ENCODE measurements around the gene GABRR2.

The GABRR2 gene

DNA sequence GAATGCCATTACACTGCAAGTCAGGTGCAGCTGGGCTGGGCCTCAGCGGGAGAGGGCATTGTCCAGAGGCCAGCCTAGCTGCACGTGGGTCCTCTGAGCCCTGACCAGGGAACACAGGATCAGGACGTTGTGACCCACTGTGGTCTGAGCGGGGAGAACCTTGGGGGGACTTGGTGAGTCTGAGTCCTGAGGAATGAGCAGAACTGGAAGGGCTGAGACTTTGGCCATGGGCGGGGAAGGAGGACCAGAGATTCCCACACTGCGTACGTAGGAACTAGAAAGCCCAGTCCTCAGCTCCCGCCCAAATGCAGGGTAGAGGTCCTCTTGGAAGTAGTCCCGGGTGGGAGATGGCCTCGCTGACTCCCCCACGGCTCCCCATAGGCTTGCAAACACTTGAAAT is 42.5 kb downstream of the GABRR2 start:
- H3K79me2 ChIP-seq (ENCODE audit: insufficient read depth, low read length), result no peaks in the 10 kb centered on the region
- H3F3A ChIP-seq (ENCODE audit: low read depth), result no peaks in the 10 kb centered on the region
- H3K27me3 ChIP-seq (ENCODE audit: insufficient read depth, low read length, poor library complexity, severe bottlenecking), result no peaks in the 10 kb centered on the region
- H4K20me1 ChIP-seq (ENCODE audit: insufficient read depth, low read length, poor library complexity, severe bottlenecking), result no peaks in the 10 kb centered on the region
- H3K4me1 ChIP-seq (ENCODE audit: insufficient read depth, low read length, poor library complexity, severe bottlenecking), result peaks cover 15% of the 10 kb centered on the region
- no peak overlapping the region for H2AFZ ChIP-seq (ENCODE audit: low read length)
- H3K9ac ChIP-seq (ENCODE audit: low read depth, low read length, poor library complexity, severe bottlenecking), result no peak overlapping the region
- no peak for TF ChIP-seq EZH2phosphoT487 (IDR thresholded peaks at IDR 0.05; ENCODE audit: borderline replicate concordance)
- TF ChIP-seq, protein P1, sequence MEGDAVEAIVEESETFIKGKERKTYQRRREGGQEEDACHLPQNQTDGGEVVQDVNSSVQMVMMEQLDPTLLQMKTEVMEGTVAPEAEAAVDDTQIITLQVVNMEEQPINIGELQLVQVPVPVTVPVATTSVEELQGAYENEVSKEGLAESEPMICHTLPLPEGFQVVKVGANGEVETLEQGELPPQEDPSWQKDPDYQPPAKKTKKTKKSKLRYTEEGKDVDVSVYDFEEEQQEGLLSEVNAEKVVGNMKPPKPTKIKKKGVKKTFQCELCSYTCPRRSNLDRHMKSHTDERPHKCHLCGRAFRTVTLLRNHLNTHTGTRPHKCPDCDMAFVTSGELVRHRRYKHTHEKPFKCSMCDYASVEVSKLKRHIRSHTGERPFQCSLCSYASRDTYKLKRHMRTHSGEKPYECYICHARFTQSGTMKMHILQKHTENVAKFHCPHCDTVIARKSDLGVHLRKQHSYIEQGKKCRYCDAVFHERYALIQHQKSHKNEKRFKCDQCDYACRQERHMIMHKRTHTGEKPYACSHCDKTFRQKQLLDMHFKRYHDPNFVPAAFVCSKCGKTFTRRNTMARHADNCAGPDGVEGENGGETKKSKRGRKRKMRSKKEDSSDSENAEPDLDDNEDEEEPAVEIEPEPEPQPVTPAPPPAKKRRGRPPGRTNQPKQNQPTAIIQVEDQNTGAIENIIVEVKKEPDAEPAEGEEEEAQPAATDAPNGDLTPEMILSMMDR (conservative IDR thresholded peaks at IDR 0.05; ENCODE audit: low read length), result no peak
- no peaks in the 10 kb centered on the region for H3K36me3 ChIP-seq (ENCODE audit: insufficient read depth, low read length)
- no peak overlapping the region for H3K4me3 ChIP-seq (ENCODE audit: low read length, poor library complexity, severe bottlenecking)
- no peak overlapping the region for H3K4me2 ChIP-seq (ENCODE audit: low read depth, low read length, poor library complexity, severe bottlenecking)
- H3K9me2 ChIP-seq (replicated peaks; ENCODE audit: low read depth, low read length), result no peaks in the 10 kb centered on the region
- no peaks in the 10 kb centered on the region for H3K9me3 ChIP-seq (ENCODE audit: insufficient read depth, low read depth, low read length)

DNA sequence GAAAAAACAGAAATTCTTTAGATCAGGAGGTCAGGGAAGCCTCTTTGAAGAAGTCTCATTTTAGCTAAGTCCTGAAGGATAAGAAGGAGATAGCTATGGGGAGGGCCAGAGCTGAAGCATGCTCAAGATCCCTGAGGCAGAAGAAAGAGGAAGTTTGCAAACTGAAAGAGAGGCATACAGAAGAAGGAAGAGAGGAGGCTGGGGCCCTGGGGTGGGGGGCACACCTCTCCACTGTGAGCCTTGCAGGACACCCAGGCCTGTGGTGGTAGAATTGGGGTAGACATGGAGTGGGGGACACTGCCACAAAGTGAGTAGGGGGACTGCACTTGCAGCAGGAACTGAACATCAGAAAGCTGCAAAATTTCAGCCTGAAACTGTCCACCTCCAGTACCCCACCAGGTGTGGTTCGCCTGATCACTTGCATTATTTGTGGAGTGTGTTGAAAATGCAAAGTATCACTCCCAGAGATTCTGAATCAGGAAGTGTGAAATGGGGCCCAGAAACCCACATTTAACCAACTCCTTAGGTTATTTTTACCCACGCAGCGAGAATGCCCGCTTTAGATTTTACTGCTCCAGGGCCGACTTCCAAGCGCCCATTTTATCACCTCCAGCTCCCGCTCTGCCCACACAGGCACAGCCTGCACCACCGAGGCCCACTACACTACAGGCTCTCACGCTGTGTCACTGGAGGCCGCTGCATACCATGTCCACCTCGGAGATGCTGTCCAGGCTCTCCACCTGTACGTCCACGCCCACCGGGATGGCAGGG is 44.0 kb downstream of the GABRR2 start:
- H3K9me3 ChIP-seq (ENCODE audit: insufficient read depth, low read depth, low read length), result no peaks in the 10 kb centered on the region
- H3K4me1 ChIP-seq (ENCODE audit: insufficient read depth, low read length, poor library complexity, severe bottlenecking), result peaks cover 15% of the 10 kb centered on the region
- H3K4me3 ChIP-seq (ENCODE audit: low read length, poor library complexity, severe bottlenecking), result no peak overlapping the region
- H3K36me3 ChIP-seq (ENCODE audit: insufficient read depth, low read length), result no peaks in the 10 kb centered on the region
- H3K27me3 ChIP-seq (ENCODE audit: insufficient read depth, low read length, poor library complexity, severe bottlenecking), result no peaks in the 10 kb centered on the region
- H3F3A ChIP-seq (ENCODE audit: low read depth), result no peaks in the 10 kb centered on the region
- TF ChIP-seq EZH2phosphoT487 (IDR thresholded peaks at IDR 0.05; ENCODE audit: borderline replicate concordance), result no peak
- TF ChIP-seq, protein P1 (conservative IDR thresholded peaks at IDR 0.05; ENCODE audit: low read length), result no peak
- H3K4me2 ChIP-seq (ENCODE audit: low read depth, low read length, poor library complexity, severe bottlenecking), result peak overlapping the region; percentile 4
- no peaks in the 10 kb centered on the region for H4K20me1 ChIP-seq (ENCODE audit: insufficient read depth, low read length, poor library complexity, severe bottlenecking)
- no peaks in the 10 kb centered on the region for H3K79me2 ChIP-seq (ENCODE audit: insufficient read depth, low read length)
- peak overlapping the region; percentile 84 for H2AFZ ChIP-seq (ENCODE audit: low read length)
- H3K9ac ChIP-seq (ENCODE audit: low read depth, low read length, poor library complexity, severe bottlenecking), result peak overlapping the region; percentile 18
- H3K9me2 ChIP-seq (replicated peaks; ENCODE audit: low read depth, low read length), result no peaks in the 10 kb centered on the region

DNA sequence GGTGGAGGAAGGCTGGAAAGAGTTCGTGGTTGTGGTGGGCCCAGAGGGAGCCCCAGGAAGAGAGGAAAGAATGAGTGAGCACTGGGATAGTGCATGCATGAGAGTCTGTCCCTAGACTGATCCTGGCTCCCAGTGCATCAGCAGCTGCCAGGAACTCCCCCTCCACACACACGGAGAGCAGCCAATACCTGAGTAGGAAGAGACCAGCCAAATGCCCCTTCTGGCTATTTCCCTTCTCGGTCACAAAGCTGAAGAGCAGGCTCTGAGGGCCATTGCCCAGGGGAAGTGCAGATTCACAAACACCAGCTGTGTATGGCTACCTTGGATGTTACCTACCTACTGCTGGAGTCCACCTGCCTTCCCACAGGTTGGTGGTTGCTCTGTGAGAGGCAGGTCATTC is 45.1 kb downstream of the GABRR2 start:
- Histone ChIP-seq H3K4me3 (ENCODE audit: low read length, poor library complexity, severe bottlenecking) (no peak overlapping the region), H3K4me2 (ENCODE audit: low read depth, low read length, poor library complexity, severe bottlenecking) (no peak overlapping the region), H4K20me1 (ENCODE audit: insufficient read depth, low read length, poor library complexity, severe bottlenecking) (no peaks in the 10 kb centered on the region), H3K79me2 (ENCODE audit: insufficient read depth, low read length) (no peaks in the 10 kb centered on the region), H3F3A (ENCODE audit: low read depth) (no peaks in the 10 kb centered on the region), H3K27me3 (ENCODE audit: insufficient read depth, low read length, poor library complexity, severe bottlenecking) (no peaks in the 10 kb centered on the region), H2AFZ (ENCODE audit: low read length) (no peak overlapping the region), H3K36me3 (ENCODE audit: insufficient read depth, low read length) (no peaks in the 10 kb centered on the region), H3K9me3 (ENCODE audit: insufficient read depth, low read depth, low read length) (no peaks in the 10 kb centered on the region), H3K9me2 (replicated peaks; ENCODE audit: low read depth, low read length) (no peaks in the 10 kb centered on the region), H3K4me1 (ENCODE audit: insufficient read depth, low read length, poor library complexity, severe bottlenecking) (peaks cover 15% of the 10 kb centered on the region), H3K9ac (ENCODE audit: low read depth, low read length, poor library complexity, severe bottlenecking) (no peak overlapping the region)
- no peak for TF ChIP-seq EZH2phosphoT487 (IDR thresholded peaks at IDR 0.05; ENCODE audit: borderline replicate concordance)
- TF ChIP-seq, protein P1 (conservative IDR thresholded peaks at IDR 0.05; ENCODE audit: low read length), result no peak

Data from Loucy (cell line).